AG08396 (cell line): ENCODE measurements around the gene FAM24A.
"Not testable (repeated sequence)": the region's sequence is repeated elsewhere in the genome, so short reads cannot be mapped to it uniquely, and the experiment has no call there.

ENCODE experiments used
- DNase-seq: peaks from one replicate; pipeline ENCODE4 v3.0.0; 2012; ENCODE audit warnings: low spot score, mixed read lengths

FAM24A gene

GRCh38 chr10:122910310-122910709, at the start of gene FAM24A:
Gene FAM24A (plus strand): TSS chr10:122910610. CDS start chr10:122911635, 1,025 bp downstream.
- DNase-seq, result no peak

GRCh38 chr10:122861711-122862161, 48.7 kb upstream of the FAM24A start:
- peak; percentile 36 for DNase-seq

GRCh38 chr10:122863216-122864193, 46.9 kb upstream of the FAM24A start:
- DNase-seq, result no peak

GRCh38 chr10:122864194-122864592, 46.2 kb upstream of the FAM24A start:
- no peak for DNase-seq

GRCh38 chr10:122864901-122865300, 45.5 kb upstream of the FAM24A start:
- no peak for DNase-seq

- DNase-seq, result not testable (repeated sequence)
These were observed 43.5 kb upstream of the FAM24A start for GRCh38 chr10:122866757-122867482.

DNA sequence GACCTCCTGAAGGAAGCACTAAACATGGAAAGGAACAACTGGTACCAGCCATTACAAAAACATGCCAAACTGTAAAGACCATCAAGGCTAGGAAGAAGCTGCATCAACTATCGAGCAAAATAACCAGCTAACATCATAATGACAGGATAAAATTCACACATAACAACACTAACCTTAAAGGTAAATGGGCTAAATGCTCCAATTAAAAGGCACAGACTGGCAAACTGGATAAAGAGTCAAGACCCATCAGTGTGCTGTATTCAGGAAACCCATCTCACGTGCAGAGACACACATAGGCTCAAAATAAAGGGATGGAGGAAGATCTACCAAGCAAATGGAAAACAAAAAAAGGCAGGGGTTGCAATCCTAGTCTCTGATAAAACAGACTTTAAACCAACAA, 41.6 kb upstream of the FAM24A start:
- not testable (repeated sequence) for DNase-seq

GRCh38 chr10:122871947-122872346, 38.5 kb upstream of the FAM24A start:
- not testable (repeated sequence) for DNase-seq

GRCh38 chr10:122875843-122876466, 34.5 kb upstream of the FAM24A start:
- DNase-seq, result no peak

DNA sequence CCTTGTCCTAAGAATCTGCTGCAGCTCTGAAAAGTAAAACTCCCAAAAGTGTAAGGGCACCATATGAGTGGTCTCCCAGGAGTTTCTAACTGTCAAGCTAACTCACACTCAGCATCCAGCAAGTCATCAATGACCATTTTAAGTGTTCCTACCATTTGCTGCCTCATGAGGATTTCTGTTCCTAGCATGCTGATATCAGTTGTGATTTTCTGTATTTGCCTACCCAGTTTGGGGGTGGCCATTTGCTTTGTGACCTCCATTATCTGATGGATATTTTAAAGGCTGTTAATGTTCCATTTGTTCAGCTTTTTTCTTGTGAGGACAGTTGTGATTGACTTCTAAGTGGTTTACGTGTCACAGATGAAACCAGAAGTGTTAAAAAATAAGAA, 33.9 kb upstream of the FAM24A start:
- DNase-seq, result no peak

- DNase-seq, result no peak
These were observed 33.1 kb upstream of the FAM24A start for GRCh38 chr10:122877264-122877663.

DNA sequence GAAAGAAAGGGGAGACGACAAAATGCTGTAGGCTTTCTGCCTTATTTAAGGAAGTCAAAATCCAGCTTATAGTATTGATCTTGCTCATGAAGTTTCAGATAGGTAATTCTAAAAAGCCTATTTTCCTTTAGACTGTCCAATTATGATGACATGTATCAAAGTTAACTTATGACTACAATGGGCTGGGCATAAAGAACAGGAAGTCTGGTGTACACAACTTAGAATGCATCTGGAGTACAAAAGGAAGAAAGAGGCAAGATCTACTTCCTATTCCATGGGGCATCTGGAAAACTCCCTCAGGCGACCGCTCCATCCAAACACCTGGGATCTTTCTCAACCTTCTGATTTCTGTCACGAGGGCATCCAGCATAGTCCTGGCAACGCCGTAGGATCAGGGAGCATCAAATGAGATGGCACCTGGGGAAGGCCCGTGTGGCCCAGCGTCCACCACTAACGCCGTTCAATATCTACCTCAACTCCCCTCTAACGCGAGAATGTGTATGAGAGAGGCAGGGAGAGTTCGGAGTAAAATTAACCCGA, 31.5 kb upstream of the FAM24A start:
- no peak for DNase-seq

GRCh38 chr10:122879339-122880273, 30.8 kb upstream of the FAM24A start, which contains the start of gene FAM24B:
Gene FAM24B (minus strand): TSS chr10:122879581. CDS start chr10:122850515, 29,066 bp downstream.
- peak; percentile 96 for DNase-seq

GRCh38 chr10:122882766-122883165, 27.6 kb upstream of the FAM24A start:
- no peak for DNase-seq

DNA sequence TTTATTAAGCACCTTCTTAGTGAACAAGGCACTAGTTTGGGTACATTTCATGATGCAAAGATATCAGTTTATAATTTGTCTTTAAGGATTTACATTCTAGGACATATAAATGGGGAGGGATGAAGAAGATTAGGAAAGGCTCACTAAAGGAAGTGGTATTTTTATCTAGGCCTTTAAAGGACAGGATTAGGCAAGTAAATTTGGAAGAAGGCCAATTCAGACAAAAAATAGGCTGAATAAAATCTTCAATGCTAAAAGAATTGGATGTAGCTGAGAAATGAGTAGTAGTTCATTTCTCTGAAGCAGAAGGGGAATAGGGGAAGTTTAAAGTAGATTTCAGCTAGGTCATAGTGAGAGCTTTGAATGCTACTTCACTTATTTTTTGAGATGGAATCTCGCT, 26.2 kb upstream of the FAM24A start:
- DNase-seq, result no peak

DNA sequence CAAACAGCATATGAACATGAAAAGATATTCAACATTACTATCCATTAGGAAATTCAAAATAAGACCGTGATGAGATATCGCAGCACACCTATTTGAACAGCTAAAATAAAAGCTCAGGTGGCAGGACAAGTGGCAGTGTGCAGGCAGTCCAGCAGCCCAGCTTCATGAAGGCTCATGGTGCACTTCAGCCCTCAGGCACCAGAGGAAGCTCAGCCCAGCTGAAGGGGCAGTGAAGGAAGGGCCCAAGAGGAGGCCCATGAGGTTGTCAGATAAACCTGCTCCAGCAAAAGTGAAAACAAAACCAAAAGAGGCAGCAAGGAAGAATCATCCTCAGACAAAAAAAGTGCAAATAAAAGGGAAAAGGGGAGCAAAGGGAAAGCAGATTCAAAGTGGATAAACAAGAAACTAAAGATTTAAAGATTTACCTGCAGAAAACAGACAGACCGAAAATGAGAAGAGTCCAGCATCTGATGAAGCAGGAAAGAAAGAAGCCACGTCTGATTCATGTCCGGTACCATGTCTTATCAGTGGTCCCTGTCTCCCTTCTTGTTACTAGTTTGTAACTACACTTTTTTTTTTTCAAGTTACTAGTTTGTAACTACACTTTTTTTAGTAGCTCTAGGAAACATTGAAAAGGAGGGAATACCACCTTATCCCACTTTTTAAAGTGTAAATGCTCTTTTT, 16.0 kb upstream of the FAM24A start:
- DNase-seq, result no peak

- DNase-seq, result not testable (repeated sequence)
These were observed 6.5 kb upstream of the FAM24A start for GRCh38 chr10:122903861-122904260.

- DNase-seq, result peak; percentile 64
These were observed 1.6 kb downstream of the FAM24A start for GRCh38 chr10:122911889-122912484.

- no peak for DNase-seq
These were observed 5.3 kb downstream of the FAM24A start for GRCh38 chr10:122915700-122916099.

DNA sequence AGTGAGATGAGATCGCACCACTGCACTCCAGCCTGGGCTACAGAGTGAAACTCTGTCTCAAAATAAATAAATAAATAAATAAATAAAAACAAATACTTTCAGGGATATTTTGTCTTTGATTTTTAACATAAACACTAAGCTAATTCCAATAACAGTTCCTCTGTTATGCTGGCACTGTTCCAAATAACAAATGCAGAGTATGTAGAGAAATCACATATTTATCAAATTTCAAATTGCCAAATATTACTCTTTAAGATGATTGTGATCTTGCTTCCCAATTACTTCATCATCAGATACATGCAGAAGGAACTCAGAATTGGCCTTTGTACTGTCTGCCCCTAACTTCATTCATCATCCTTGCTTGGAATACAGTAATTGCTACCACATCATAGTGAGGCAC, 19.7 kb downstream of the FAM24A start:
- DNase-seq, result no peak
